Measurements from ENCODE around the gene VWDE. TPM values are rescaled to one million over a fixed set of nuclear protein-coding genes. Genes with fewer than 3 reads are reported as not detected.

VWDE gene
- polyA plus RNA-seq, 3 donors, result not detected

DNA sequence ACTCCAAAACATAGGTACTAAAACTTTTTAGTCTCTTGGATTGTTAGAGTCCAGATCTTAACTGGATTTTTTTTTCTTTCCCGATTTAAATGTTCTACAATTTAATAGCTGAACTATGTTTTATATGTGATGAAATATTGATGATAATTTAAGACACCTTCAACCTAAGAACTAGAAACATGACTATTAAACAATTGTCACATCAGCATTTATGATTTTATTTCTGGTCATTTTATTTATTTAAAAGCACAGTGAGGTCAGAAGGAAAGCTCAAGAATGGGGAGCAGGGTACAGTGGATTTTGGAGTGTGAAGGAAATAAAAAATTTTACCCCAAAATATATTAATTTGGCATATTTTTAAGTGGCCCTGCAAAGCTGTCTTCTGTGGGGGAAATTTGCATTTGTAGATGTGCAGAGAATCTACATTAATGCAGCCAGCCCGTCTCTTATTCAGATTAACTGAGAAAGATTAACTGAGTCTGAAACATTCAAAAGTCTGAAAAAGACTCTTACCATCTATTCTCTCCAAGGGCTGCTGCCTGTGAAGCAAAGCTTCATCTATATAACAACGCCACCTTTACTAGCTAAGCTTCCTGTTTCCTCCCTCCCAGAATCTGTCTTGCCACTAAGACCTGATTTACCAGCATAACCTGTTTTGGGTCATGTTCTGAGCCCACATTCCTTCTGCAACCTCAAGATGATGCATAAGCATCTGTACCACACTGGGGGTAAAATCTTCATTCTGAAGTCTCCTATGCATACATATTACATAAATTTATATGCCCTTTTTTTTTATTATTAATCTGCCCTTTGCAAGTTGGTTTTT, 106.2 kb downstream of the VWDE start:
- no peaks in the 10 kb centered on the region for H3K27me3 ChIP-seq (ENCODE audit: control insufficient read depth in 2 of 2, insufficient read depth in 2 of 2, low read length in 2 of 2)
- H3K4me1 ChIP-seq (ENCODE audit: control insufficient read depth in 1 of 2, insufficient read depth in 2 of 2, low read length in 2 of 2), result peaks cover 5 to 7% of the 10 kb centered on the region in 2 donors
- H3K27me3 Mint-ChIP-seq (ENCODE audit: low read depth in 3 of 3), result peaks cover 0 to 5% (median 0%) of the 10 kb centered on the region in 3 donors
- H3K36me3 ChIP-seq (replicated peaks in 1 of 2; ENCODE audit: control insufficient read depth in 1 of 2, insufficient read depth in 2 of 2, low read length in 2 of 2), result no peaks in the 10 kb centered on the region
- H3K27ac ChIP-seq (ENCODE audit: low read depth in 1 of 2, low read length in 2 of 2), result no peak overlapping the region
- no peak overlapping the region for H3K4me3 ChIP-seq (replicated peaks in 1 of 3; ENCODE audit: low read depth in 2 of 3, low read length in 3 of 3)
- no peak for DNase-seq
- intact Hi-C loops (cut with micrococcal nuclease), result no loop called here
- 89% methylated on average over 1 of the region's 3 CpGs for WGBS (ENCODE audit: insufficient coverage)
- peaks cover 7 to 25% (median 13%) of the 10 kb centered on the region in 7 donors for H3K9me3 Mint-ChIP-seq
- H3K27ac Mint-ChIP-seq, result no peak overlapping the region
- peaks cover 9% of the 10 kb centered on the region for H3K4me1 Mint-ChIP-seq
- H3K4me3 Mint-ChIP-seq, result no peak overlapping the region
- no peaks in the 10 kb centered on the region for H3K36me3 Mint-ChIP-seq
- no peak overlapping the region for H2AFZ ChIP-seq (ENCODE audit: insufficient read depth, low read depth, low read length, poor library complexity, severe bottlenecking)
- H3K79me2 ChIP-seq (ENCODE audit: insufficient read depth, low read length), result no peaks in the 10 kb centered on the region
- TF ChIP-seq, protein P1, sequence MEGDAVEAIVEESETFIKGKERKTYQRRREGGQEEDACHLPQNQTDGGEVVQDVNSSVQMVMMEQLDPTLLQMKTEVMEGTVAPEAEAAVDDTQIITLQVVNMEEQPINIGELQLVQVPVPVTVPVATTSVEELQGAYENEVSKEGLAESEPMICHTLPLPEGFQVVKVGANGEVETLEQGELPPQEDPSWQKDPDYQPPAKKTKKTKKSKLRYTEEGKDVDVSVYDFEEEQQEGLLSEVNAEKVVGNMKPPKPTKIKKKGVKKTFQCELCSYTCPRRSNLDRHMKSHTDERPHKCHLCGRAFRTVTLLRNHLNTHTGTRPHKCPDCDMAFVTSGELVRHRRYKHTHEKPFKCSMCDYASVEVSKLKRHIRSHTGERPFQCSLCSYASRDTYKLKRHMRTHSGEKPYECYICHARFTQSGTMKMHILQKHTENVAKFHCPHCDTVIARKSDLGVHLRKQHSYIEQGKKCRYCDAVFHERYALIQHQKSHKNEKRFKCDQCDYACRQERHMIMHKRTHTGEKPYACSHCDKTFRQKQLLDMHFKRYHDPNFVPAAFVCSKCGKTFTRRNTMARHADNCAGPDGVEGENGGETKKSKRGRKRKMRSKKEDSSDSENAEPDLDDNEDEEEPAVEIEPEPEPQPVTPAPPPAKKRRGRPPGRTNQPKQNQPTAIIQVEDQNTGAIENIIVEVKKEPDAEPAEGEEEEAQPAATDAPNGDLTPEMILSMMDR (IDR thresholded peaks at IDR 0.05), result no peak
- H3K4me2 ChIP-seq (replicated peaks; ENCODE audit: extremely low read depth, low read length, poor library complexity, severe bottlenecking), result no peak overlapping the region
- H4K20me1 ChIP-seq (ENCODE audit: insufficient read depth, low read length), result no peaks in the 10 kb centered on the region
- no peak overlapping the region for H3K9ac ChIP-seq (ENCODE audit: insufficient read depth, low read length, poor library complexity, severe bottlenecking)
- peaks cover 13 to 18% of the 10 kb centered on the region in 2 donors for H3K9me3 ChIP-seq (replicated peaks in 1 of 2; ENCODE audit: control insufficient read depth in 1 of 2, insufficient read depth in 1 of 2, low read length in 2 of 2)

DNA sequence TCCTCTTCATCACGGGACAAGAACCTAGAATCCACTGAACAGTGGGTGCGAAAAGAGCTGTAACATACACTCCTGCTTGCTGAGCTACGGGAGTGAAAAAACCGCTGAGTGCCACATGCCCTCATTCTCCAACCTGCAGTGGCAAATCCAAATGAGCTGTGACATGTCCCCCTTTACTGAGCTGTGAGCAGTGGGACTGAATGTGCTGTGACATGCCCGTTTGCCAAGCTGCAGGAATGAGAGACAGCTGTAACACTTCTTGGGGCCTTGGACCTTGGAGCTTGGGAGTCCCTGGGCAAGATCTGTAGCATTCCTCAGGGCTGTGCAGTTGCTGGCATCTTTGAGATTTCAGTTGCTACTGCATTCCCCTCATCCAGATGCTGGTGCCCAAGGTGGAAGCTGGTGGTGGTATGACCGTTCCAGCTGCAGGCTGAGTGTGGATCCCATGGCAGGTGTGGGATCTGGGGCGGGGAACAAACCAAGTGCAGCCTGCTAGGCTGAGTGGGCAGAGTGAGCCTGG, 107.6 kb downstream of the VWDE start:
- H3K9ac ChIP-seq (ENCODE audit: insufficient read depth, low read length, poor library complexity, severe bottlenecking), result no peak overlapping the region
- DNase-seq, result no peak
- no peaks in the 10 kb centered on the region for H3K79me2 ChIP-seq (ENCODE audit: insufficient read depth, low read length)
- H2AFZ ChIP-seq (ENCODE audit: insufficient read depth, low read depth, low read length, poor library complexity, severe bottlenecking), result no peak overlapping the region
- Mint-ChIP-seq H3K4me3 (no peak overlapping the region), H3K4me1 (peaks cover 9% of the 10 kb centered on the region), H3K9me3 (peaks cover 8 to 34% (median 17%) of the 10 kb centered on the region in 7 donors), H3K36me3 (no peaks in the 10 kb centered on the region), H3K27me3 (ENCODE audit: low read depth in 3 of 3) (peaks cover 0 to 5% (median 0%) of the 10 kb centered on the region in 3 donors), H3K27ac (no peak overlapping the region)
- no peak overlapping the region for H3K4me3 ChIP-seq (replicated peaks in 1 of 3; ENCODE audit: low read depth in 2 of 3, low read length in 3 of 3)
- no peaks in the 10 kb centered on the region for H4K20me1 ChIP-seq (ENCODE audit: insufficient read depth, low read length)
- H3K9me3 ChIP-seq (replicated peaks in 1 of 2; ENCODE audit: control insufficient read depth in 1 of 2, insufficient read depth in 1 of 2, low read length in 2 of 2), result peaks cover 26 to 27% of the 10 kb centered on the region in 2 donors
- no peak overlapping the region for H3K27ac ChIP-seq (ENCODE audit: low read depth in 1 of 2, low read length in 2 of 2)
- H3K4me1 ChIP-seq (ENCODE audit: control insufficient read depth in 1 of 2, insufficient read depth in 2 of 2, low read length in 2 of 2), result peaks cover 5 to 7% of the 10 kb centered on the region in 2 donors
- TF ChIP-seq, protein P1 (IDR thresholded peaks at IDR 0.05), result no peak
- WGBS (ENCODE audit: insufficient coverage), result 95% methylated on average over 5 of the region's 7 CpGs
- intact Hi-C loops (cut with micrococcal nuclease), result no loop called here
- H3K27me3 ChIP-seq (ENCODE audit: control insufficient read depth in 2 of 2, insufficient read depth in 2 of 2, low read length in 2 of 2), result no peaks in the 10 kb centered on the region
- no peak overlapping the region for H3K4me2 ChIP-seq (replicated peaks; ENCODE audit: extremely low read depth, low read length, poor library complexity, severe bottlenecking)
- H3K36me3 ChIP-seq (replicated peaks in 1 of 2; ENCODE audit: control insufficient read depth in 1 of 2, insufficient read depth in 2 of 2, low read length in 2 of 2), result no peaks in the 10 kb centered on the region
